ENCODE data around the gene PTPRU. TPM values are rescaled to one million over a fixed set of nuclear protein-coding genes. Genes with fewer than 3 reads are reported as not detected.

PTPRU gene
- total RNA-seq, 4 donors from 2014 or later: 12.9 to 17.9 (median 14.7) TPM

- no peak for TF ChIP-seq CTCF (IDR thresholded peaks at IDR 0.05; ENCODE audit: low read depth)
These were observed 127.2 kb downstream of the PTPRU start for GRCh38 chr1:29363536-29363935.

- TF ChIP-seq CTCF (IDR thresholded peaks at IDR 0.05; ENCODE audit: low read depth): no peak
These were observed 127.9 kb downstream of the PTPRU start for GRCh38 chr1:29364101-29364678.

- TF ChIP-seq CTCF (IDR thresholded peaks at IDR 0.05; ENCODE audit: low read depth): no peak
These were observed 129.8 kb downstream of the PTPRU start for GRCh38 chr1:29365906-29366670.

- no peak for TF ChIP-seq CTCF (IDR thresholded peaks at IDR 0.05; ENCODE audit: low read depth)
These were observed 132.9 kb downstream of the PTPRU start for GRCh38 chr1:29368936-29369932.

GRCh38 chr1:29370067-29370466 is 133.7 kb downstream of the PTPRU start:
- no peak for TF ChIP-seq CTCF (IDR thresholded peaks at IDR 0.05; ENCODE audit: low read depth)

- no peak for TF ChIP-seq CTCF (IDR thresholded peaks at IDR 0.05; ENCODE audit: low read depth)
These were observed 135.0 kb downstream of the PTPRU start for GRCh38 chr1:29371332-29371731.

- no peak for TF ChIP-seq CTCF (IDR thresholded peaks at IDR 0.05; ENCODE audit: low read depth)
These were observed 135.8 kb downstream of the PTPRU start for GRCh38 chr1:29372108-29372507.
